Activated B cell treated with CpG ODN at 0.5 μM for 24 hours (primary cell): ENCODE results near the gene RCSD1. TPM values are rescaled to one million over a fixed set of nuclear protein-coding genes. Genes with fewer than 3 reads are reported as not detected.

Experiments
- ATAC-seq: fragments of 200-7000 bp; cut with Tn5 transposase; one replicate; pipeline ENCODE4 v1.10.0; 2021; ENCODE audit warnings: low read depth, mild to moderate bottlenecking, moderate library complexity
- CTCF ChIA-PET: fragments of 350-600 bp; sonication (Branson Sonifier 250); formaldehyde crosslinking; loops from one replicate; lab custom pipeline; 2021; ENCODE audit warnings: antibody characterized with exemption; lab: Charles Lee
- POLR2A ChIA-PET: fragments of 350-600 bp; sonication (Branson Sonifier 250); formaldehyde crosslinking; loops from one replicate; lab custom pipeline; 2021; ENCODE audit warnings: antibody characterized with exemption; lab: Charles Lee
- DNase-seq: peaks from one replicate; pipeline ENCODE4 v3.0.0; 2022
- H3K27ac Mint-ChIP-seq: one replicate; pipeline ENCODE4 v1.8.0; 2020; ENCODE audit warnings: mixed read lengths
- H3K27me3 Mint-ChIP-seq: one replicate; pipeline ENCODE4 v1.8.0; 2021; ENCODE audit warnings: mixed read lengths
- H3K36me3 Mint-ChIP-seq: one replicate; pipeline ENCODE4 v1.8.0; 2021; ENCODE audit warnings: low read depth, mixed read lengths
- H3K4me1 Mint-ChIP-seq: one replicate; pipeline ENCODE4 v1.8.0; 2021; ENCODE audit warnings: mixed read lengths
- H3K4me3 Mint-ChIP-seq: one replicate; pipeline ENCODE4 v1.8.0; 2020; ENCODE audit warnings: mild to moderate bottlenecking, mixed read lengths
- H3K9me3 Mint-ChIP-seq: one replicate; pipeline ENCODE4 v1.8.0; 2020; ENCODE audit warnings: mixed read lengths
- intact Hi-C: fragments of 100-400 bp; cut with micrococcal nuclease; formaldehyde crosslinking; loops from one replicate; pipeline ENCODE4 v1.15.1; 2024
- total RNA-seq: library from RNA; stranded (reverse); gene quantifications from 2 replicates; pipeline ENCODE4 v1.2.3, GENCODE V29; 2022
- TF ChIP-seq, protein P1 (sequence below): fragments of 200-600 bp; IDR thresholded peaks from one replicate; pipeline ENCODE4 v1.8.0; 2022; ENCODE audit warnings: antibody characterized with exemption, mild to moderate bottlenecking

Gene RCSD1
- total RNA-seq, 1 donor from 2014 or later = 185 TPM

DNA sequence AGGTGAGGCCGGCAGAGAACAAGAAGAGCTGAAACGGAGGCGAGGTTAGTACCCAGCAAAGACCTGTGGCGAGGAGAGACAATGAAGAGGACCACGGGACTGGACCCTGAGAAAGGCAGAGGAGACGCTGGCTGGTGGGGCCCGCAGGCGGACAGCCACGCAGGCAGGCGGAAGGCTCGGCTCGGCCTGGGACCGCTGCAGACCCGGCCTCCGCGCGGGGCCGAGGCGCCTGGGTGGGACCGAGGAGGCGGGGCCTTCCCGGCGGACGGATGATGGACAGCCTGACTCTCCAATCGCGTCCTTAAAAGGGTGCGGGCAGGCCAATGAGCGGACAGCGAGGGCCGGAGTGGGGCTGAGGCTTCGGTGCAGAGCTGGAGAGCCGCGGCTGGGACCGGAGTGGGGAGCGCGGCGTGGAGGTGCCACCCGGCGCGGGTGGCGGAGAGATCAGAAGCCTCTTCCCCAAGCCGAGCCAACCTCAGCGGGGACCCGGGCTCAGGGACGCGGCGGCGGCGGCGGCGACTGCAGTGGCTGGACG is 91.7 kb downstream of the RCSD1 start, which contains the start of gene MPZL1:
MPZL1 (plus strand) TSS at position 366 of the 535 bp plus-strand sequence. CDS start 170 bp downstream, outside the sequence.
- Mint-ChIP-seq H3K4me3 (peak within 1 kb of the TSS; percentile 94), H3K4me1 (peaks cover 77% of the 10 kb centered on the region), H3K36me3 (peaks cover 5% of the 10 kb centered on the region), H3K27ac (peak within 1 kb of the TSS; percentile 96), H3K9me3 (no peaks in the 10 kb centered on the region), H3K27me3 (no peaks in the 10 kb centered on the region)
- ChIA-PET CTCF (no interaction called here), POLR2A (interaction anchor here (0.6 to 1.4 kb wide), 7 partner anchors 8 to 215 kb away, joined by 4 to 8 read pairs (median 4); partner anchors contain the start of gene DCAF6)
- intact Hi-C loops = loop anchor here (1.0 to 5.0 kb wide), 7 partner anchors 7 to 1646 kb away; partner anchors contain the start of genes BLZF1, NME7 and TADA1
- ATAC-seq = peak; percentile 96
- peak; percentile 94 for DNase-seq
- TF ChIP-seq, protein P1, sequence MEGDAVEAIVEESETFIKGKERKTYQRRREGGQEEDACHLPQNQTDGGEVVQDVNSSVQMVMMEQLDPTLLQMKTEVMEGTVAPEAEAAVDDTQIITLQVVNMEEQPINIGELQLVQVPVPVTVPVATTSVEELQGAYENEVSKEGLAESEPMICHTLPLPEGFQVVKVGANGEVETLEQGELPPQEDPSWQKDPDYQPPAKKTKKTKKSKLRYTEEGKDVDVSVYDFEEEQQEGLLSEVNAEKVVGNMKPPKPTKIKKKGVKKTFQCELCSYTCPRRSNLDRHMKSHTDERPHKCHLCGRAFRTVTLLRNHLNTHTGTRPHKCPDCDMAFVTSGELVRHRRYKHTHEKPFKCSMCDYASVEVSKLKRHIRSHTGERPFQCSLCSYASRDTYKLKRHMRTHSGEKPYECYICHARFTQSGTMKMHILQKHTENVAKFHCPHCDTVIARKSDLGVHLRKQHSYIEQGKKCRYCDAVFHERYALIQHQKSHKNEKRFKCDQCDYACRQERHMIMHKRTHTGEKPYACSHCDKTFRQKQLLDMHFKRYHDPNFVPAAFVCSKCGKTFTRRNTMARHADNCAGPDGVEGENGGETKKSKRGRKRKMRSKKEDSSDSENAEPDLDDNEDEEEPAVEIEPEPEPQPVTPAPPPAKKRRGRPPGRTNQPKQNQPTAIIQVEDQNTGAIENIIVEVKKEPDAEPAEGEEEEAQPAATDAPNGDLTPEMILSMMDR = no peak

DNA sequence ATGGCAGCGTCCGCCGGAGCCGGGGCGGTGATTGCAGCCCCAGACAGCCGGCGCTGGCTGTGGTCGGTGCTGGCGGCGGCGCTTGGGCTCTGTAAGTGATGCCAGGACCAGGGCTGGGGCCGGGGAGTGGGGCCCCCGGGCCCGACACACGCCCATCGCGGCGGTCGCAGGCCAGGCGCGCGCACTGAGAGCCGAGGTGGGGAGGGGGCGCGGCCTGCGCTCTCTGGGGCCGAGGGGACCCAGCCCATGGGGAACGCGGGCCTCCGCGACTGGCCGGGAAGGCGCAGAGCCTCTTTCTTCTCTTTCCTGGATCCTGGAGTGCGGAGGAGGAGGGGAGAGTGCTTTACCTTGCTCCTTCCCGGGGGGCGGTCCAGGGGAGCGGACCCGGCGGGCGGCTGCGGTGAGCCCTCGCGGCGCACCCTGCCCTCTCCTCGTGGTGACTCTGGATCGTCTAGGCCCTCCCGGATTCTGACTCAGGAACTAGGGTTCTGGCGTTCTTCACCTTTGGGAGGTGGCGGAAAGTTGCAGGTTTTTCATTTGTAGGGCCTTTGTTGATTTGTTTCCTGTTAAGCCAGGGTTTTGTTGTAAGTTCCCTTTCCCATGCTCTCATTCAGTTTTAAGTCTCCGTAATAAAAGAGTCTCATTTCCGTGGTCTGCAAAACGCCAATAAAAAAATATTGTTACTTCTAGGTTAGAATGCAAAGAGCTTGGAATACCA is 92.3 kb downstream of the RCSD1 start:
- no peak for DNase-seq
- H3K4me3 Mint-ChIP-seq = peak overlapping the region; percentile 94
- POLR2A ChIA-PET = interaction anchor here (0.6 to 1.4 kb wide), 6 partner anchors 9 to 214 kb away, joined by 4 to 8 read pairs (median 4); partner anchors contain the start of gene DCAF6
- intact Hi-C loops = loop anchor here (1.0 to 5.0 kb wide), 4 partner anchors 8 to 1645 kb away; partner anchors contain the start of genes BLZF1, NME7 and TADA1
- CTCF ChIA-PET = interaction anchor here (1.0 kb wide), 1 partner anchor 360 kb away, joined by 3 read pairs; no protein-coding TSS in a partner anchor
- no peaks in the 10 kb centered on the region for H3K9me3 Mint-ChIP-seq
- H3K36me3 Mint-ChIP-seq = peaks cover 5% of the 10 kb centered on the region
- ATAC-seq = peak; percentile 17
- H3K27me3 Mint-ChIP-seq = no peaks in the 10 kb centered on the region
- peaks cover 71% of the 10 kb centered on the region for H3K4me1 Mint-ChIP-seq
- TF ChIP-seq, protein P1 = no peak
- H3K27ac Mint-ChIP-seq = peak overlapping the region; percentile 55

DNA sequence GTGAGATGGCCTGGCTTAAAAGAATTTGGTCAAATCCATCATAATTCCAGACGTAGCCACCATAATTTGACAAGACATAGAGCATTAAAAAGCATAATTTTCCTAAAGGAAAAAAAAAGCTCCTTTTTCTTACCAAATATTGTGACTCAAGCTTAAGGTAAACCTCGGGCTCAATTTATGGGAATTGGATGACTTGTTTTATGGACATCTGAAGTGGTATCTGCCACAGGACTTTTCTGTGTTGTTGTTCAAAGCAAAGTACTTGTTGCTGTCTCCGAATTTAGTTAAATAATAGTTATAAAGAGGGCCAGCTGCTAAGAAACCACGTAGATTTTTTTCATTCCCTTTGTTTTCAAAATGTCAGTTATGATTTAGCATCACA is 92.8 kb downstream of the RCSD1 start:
- TF ChIP-seq, protein P1 = no peak
- DNase-seq (no peak), ATAC-seq (no peak)
- H3K4me3 Mint-ChIP-seq = peak overlapping the region; percentile 85
- H3K36me3 Mint-ChIP-seq = peaks cover 7% of the 10 kb centered on the region
- intact Hi-C loops = loop anchor here (1.0 to 5.0 kb wide), 4 partner anchors 9 to 1644 kb away; partner anchors contain the start of genes BLZF1, NME7 and TADA1
- peak overlapping the region; percentile 55 for H3K27ac Mint-ChIP-seq
- CTCF ChIA-PET = interaction anchor here (1.0 kb wide), 1 partner anchor 360 kb away, joined by 3 read pairs; no protein-coding TSS in a partner anchor
- H3K27me3 Mint-ChIP-seq = no peaks in the 10 kb centered on the region
- peaks cover 69% of the 10 kb centered on the region for H3K4me1 Mint-ChIP-seq
- POLR2A ChIA-PET = no interaction called here
- no peaks in the 10 kb centered on the region for H3K9me3 Mint-ChIP-seq

DNA sequence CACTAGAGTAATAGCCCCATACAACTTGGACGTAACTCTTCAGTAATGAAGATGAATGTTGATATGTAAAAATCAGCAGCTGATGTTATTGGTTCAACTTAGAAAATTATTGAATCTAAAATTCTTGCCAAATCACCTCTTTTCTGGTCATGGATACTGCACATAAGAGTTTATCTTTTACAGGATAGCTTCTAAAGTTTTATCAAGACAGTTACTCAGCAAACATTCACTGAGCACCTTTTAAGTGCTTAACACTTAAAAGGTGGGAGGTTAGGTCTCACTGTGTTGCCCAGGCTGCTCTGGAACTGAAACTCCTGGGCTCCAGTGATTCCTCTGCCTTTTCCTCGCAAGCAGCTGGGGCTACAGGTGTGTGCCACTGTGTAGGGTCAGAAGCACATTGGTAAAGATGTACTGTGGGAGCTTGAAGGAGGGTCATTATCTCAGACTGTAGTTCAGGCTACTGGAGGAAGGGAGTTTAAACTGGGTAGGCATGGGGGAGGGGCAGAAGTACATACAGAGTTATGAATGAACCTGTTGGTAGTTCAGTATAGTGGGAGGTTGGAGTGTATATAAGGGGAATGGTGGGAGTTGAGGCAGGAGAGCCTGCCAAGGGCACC is 93.8 kb downstream of the RCSD1 start:
- no peak overlapping the region for H3K27ac Mint-ChIP-seq
- peaks cover 11% of the 10 kb centered on the region for H3K36me3 Mint-ChIP-seq
- H3K4me3 Mint-ChIP-seq = peak overlapping the region; percentile 85
- TF ChIP-seq, protein P1 = no peak
- H3K9me3 Mint-ChIP-seq = no peaks in the 10 kb centered on the region
- intact Hi-C loops = loop anchor here (5.0 kb wide), 3 partner anchors 358 to 1643 kb away; partner anchors contain the start of genes BLZF1, NME7 and TADA1
- H3K27me3 Mint-ChIP-seq = no peaks in the 10 kb centered on the region
- DNase-seq (no peak), ATAC-seq (no peak)
- H3K4me1 Mint-ChIP-seq = peaks cover 61% of the 10 kb centered on the region
- ChIA-PET CTCF (interaction anchor here (1.1 to 1.3 kb wide), 2 partner anchors 9 kb away, joined by 3 to 4 read pairs; no protein-coding TSS in a partner anchor), POLR2A (interaction anchor here (0.6 to 1.1 kb wide), 2 partner anchors 9 to 97 kb away, joined by 3 read pairs; no protein-coding TSS in a partner anchor)
